ENCODE measurements around the gene KCNH4. TPM values are rescaled to one million over a fixed set of nuclear protein-coding genes. Genes with fewer than 3 reads are reported as not detected.
"Not testable (repeated sequence)": the region's sequence is repeated elsewhere in the genome, so short reads cannot be mapped to it uniquely, and the experiment has no call there.

The KCNH4 gene
- total RNA-seq, 2 donors from 2014 or later: 0.18 to 0.21 TPM

DNA sequence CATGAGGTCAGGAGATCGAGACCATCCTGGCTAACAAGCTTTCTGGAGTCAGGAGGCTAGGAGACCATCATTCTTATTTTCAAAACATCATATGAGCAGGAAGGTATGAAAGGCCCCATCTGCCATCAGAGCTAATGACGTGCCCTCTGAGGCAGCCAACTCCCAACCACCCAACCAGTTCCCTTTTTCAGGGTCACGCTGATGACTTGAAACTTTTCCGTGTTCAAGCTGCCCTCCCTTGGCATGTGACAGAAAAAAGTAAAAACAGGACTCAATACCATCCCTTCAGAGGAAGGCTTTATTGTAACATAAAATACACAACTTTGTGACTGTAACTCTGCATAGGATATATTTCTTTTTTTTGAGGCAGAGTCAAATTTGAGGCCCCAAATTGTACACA, 18.0 kb upstream of the KCNH4 start:
- intact Hi-C loops (cut with DNase I): no loop called here
- no peak for DNase-seq
- no peak for ATAC-seq

DNA sequence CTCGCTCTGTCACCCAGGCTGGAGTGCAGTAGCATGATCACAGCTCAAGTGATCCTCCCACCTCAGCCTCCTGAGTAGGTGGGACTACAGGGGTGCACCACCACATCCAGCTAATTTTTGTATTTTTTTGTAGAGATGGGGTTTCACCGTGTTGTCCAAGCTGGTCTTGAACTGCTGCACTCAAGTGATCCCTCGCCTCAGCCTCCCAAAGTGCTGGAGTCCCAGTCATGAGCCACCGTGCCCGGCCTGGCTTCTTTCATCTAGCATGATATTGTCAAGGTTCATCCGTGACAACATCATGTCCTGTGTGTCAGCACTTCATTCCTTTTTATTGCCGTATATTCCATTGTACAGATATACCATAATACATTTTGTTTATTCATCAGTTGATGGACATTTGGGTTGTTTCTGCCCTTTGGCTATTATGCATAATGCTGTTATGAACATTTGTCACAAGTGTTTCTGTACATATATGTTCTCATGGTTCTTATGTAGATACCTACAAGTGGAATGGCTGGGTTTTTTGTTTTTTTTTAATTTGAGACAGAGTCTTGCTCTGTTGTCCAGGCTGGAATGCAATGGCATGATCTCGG, 16.7 kb upstream of the KCNH4 start:
- intact Hi-C loops (cut with DNase I): no loop called here
- no peak for ATAC-seq

DNA sequence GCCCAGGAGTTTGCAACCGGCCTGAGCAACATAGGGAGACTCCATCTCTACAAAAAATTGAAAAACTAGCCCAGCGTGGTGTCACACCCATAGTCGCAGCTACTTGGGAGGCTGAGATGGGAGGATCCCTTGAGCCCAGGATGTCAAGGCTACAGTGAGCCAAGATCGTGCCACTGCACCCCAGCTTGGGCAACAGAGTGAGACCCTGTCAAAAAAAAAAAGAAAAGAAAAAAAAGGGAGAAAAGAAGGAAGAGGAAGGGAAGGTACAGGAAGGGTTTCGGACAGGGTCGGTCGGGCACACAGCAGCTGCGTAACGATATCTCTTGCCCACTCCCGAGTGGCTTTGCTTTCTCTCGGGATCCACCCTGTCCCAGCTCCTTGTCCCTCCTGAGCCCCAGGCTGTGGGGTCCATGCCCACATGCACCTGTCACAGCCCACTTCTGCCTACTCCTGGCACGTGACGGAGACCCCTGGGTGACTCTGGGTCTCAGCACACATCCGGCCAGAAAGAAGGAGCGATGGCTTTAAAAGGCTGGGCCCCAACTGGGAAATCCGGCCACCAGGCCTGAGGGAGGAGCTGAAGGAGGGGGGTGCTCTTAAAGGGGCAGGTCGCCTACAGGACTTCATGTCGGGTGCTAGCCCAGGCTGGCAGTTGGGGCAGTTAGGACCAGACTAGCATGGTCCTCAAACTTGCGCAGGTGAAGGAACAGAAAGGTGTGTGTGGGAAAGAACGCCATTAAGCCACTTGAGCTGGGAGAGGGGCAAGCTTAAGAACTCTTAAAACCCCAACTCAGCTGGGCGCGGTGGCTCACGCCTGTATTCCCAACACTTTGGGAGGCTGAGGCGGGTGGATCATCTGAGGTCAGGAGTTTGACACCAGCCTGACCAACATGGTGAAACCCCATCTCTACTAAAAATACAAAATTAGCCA, 13.3 kb upstream of the KCNH4 start, which contains the start of gene GHDC:
GHDC (minus strand) TSS at position 526 of the 931 bp plus-strand sequence. CDS start 913 bp downstream, outside the sequence.
- intact Hi-C loops (cut with DNase I): no loop called here

More for the DNA sequence above, 16.7 kb upstream of the KCNH4 start:
- no peak for DNase-seq

DNA sequence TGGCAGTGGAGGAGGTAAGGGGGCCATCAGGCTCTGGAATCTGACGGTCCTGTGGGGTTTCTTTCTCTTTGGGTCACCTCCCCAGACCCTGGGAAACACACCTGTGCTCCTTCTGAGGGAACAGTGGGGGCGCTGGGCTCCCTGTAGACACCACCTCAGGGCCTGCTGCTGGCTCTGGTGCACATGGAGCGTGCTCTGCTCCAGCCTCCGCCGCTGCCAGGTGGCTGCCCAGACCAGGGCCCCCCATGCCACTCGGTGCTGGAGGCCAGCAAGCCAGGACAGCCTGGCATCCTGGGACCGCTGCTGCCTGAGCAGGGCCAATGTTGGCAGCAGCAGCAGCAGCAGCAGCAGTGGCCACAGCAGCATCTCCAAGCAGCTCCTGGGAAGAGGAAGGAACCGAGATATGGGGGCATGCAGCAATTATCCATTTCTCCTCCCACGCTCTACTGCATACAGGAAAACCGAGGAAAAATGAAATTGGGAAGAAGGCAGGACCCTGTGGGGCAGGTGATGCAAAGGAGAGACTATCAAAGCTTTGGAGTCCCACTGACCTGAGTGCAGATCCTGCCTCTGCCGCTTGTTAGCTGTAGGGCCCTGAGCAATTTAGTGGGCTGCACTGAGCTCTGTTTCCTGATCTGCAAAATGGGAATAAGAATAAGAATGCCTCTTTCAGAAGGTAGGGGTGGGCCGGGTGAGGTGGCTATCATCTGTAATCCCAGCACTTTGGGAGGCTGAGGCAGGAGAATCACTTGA, 12.4 kb upstream of the KCNH4 start:
- no peak for ATAC-seq
- intact Hi-C loops (cut with DNase I): no loop called here

More for the DNA sequence above, 13.3 kb upstream of the KCNH4 start, which contains the start of gene GHDC:
- ATAC-seq (peak; percentile 95 to 97), DNase-seq (peak; percentile 87)

DNA sequence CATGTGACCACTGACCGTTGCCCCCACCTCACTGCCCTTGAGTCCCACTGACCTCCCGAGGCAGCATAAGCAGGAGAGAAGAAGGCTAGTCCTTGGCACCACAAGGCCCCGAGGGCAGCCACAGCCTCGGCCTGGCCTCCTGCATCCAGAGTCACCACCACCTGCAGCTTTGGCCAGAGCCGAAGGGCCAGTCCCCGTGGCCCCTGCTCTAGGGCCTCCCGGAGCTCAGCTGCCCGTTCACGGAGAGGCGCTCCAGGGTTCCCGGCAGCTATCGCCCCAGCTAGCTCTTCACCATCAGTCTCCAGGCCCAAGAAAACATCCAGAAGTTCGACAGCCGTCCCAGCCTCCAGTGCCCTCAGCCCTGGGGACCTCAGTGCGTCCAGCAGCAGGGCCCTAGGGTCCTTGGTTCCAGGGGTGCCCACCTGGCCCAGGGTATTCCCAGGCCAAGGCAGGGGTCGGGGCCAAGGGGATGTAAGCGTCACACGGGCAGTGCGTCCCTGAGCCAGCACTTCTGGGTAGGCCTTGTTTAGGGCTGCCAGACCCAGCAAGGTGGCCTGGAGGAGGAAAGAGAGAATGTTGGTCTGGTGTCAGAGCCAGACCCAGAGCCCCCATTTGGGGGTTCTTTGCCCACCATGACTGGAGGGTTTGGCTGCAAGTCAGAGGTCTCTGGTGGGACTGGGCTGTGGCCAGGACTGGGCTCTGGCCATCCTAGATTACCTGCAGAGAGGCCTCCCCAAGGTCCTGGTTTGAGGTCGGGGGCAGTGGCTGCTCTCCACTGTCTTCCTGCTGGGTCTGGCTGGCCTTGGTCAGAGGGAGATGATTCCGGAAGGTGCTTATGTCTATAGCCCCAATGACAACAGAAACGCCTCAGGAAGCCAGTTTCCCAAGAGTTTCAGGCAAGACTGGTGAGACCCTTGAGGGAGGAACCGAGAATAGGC, 11.5 kb upstream of the KCNH4 start:
- intact Hi-C loops (cut with DNase I): no loop called here
- ATAC-seq: no peak
- DNase-seq: no peak

More for the DNA sequence above, 12.4 kb upstream of the KCNH4 start:
- no peak for DNase-seq

DNA sequence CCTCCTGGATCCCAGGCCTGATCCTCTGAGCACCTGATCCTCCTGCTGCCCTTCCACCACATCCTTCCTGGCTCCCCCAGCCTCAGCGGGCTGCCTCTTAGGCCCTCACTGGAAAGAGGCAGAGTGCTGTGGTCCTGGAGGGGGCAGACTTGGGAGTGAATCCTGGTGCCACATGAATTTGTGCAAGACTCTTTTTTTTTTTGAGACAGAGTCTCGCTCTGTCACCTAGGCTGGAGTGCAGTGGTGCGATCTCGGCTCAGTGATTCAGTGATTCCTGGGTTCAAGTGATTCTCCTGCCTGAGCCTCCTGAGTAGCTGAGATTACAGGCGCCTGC, 10.3 kb upstream of the KCNH4 start:
- DNase-seq (no peak), ATAC-seq (no peak)
- intact Hi-C loops (cut with DNase I): no loop called here

DNA sequence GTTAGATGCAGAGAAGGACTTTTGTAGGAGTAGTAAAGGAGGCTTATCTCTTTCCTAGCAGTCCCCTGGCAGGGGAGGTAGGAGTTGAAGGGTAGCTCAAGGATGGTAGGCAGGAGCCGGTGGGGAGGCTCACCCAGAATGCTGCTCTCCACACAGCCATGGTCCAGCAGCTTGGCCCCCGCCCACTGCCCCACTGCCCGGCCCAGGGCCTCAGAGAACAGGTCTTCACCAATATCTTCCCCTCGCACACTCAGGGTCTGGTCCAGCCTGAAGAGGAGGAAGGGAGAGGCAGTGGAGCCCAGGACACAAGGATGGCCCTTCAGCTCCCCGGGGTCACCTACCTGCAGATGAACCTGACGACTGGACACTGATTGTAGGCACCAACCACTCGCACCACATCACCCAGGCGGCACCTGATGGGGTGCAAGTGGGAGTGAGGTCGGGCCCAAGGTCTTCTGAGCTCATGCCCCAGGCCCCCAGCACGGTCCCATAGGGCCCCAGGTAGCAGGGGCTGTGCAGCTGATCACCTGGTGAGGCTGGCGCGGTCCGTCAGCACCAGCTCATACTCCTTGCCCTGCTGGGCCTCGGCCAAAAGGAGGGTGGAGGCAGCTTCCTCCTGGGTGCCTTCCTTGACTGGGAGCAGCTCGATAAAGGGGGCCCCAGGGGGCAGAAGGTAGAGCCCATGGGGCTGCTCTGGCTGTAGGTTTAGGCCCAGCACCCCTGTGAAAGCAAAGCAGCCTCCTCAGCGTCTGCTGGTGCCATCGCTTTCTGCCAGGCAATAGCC, 9.7 kb upstream of the KCNH4 start:
- DNase-seq: no peak
- intact Hi-C loops (cut with DNase I): no loop called here
- no peak for ATAC-seq

DNA sequence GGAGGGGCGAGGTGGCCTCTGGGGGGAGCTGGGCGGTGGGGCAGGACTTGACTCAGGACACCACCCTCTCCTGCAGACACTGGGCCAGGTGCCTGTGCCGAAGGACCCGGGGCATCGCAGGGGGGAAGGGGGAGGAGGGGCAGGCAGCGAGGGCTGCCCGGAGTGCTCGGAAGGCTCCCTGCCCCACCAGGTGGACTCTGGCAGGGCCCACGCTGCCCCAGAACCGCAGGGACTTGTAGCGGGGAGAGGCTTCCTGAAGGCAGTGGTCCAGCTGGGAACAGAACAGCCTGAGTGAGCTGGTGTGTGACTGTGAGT, 8.7 kb upstream of the KCNH4 start:
- ATAC-seq: no peak
- intact Hi-C loops (cut with DNase I): no loop called here
- no peak for DNase-seq

DNA sequence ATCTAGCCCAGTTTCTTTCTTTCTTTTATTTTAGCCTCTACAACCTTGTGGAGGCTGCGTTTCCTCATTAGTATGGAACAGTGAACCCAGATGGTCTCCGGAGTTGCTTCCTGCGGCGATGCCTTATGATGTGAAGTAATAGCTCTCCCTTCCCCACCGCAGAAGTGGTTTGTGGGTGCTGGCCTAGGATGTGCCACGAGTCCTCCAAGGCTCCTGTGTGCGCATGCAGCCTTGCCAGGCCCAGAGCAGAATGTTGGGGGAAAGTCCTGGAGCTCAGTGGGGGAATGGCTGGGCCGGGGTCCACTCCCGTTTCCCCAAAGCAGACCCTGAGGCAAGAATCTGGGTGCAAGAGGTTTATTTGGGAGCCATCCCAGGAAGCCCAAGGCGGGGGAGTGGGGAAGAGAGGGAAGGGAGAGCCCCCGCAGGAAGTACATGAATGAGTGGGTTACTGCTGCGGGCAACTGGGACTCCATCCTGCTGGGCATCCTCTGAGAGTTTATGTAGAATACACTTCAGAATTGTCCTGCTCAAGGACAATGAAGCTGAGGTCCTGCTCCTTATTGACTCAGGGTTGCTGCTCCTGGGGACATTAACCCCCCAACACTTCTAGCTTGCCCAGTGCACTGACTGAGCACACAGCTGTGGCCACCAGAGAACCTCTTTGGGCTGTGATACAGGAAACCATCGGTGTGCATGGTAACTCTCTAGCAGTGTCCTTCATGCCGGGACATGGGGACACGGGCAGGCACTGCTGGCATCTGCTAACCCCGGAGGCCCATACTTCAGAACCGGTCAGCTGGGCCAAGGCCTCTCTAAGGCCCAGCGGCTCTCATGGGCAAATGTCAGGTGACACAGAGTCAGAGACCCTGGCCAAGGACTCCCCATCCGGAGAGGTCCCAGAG, 8.1 kb upstream of the KCNH4 start:
- DNase-seq (no peak), ATAC-seq (no peak)
- intact Hi-C loops (cut with DNase I): no loop called here

DNA sequence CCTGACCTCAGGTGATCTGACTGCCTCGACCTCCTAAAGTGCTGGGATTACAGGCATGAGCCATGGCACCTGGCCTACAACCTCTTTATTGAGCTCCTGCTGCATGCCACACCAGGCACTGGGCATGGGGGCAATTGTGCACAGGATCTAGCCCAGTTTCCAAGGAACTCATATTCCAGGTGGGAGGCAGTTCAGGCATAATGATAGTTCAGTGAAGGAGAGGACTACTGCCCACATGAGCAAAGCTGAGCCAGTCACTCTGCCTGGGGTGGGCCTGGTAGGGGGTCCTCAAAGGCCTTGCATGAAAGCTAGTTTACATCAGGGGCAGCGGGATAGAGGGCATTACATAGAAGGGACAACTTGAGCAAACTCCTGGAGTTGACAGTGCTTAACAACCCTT, 6.9 kb upstream of the KCNH4 start:
- no peak for ATAC-seq
- intact Hi-C loops (cut with DNase I): no loop called here
- DNase-seq: no peak

DNA sequence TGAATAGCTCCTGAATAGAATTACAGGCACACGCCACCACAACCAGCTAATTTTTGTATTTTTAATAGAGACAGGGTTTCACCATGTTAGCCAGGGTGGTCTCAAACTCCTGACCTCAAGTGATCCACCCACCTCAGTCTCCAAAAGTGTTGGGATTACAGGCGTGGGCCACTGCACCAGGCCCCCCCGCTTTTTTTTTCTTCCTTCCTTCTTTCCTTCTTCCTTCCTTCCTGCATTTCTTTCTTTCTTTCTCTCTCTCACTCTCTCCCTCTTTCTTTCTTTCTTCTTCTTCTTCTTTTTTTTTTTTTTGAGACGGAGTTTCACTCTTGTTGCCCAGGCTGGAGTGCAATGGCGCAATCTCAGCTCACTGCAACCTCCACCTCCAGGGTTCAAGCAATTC, 5.2 kb upstream of the KCNH4 start:
- DNase-seq; intact Hi-C loops (cut with DNase I); ATAC-seq: not testable (repeated sequence)

DNA sequence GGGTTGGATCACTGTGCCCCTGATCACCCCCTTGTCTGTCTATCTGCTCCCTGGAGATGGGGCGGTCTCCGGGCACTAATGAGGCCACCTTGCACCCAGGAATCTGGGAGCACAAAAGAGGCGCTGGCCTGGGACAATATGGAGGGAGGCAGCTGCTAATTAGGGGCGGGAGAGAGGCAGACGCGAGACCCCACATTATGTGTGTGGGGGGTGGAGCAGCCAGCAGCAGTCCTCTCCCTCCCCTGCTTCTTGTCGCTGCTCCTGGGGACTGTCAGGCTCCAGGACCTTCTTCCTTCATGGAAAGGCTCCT, 4.6 kb upstream of the KCNH4 start:
- intact Hi-C loops (cut with DNase I): no loop called here
- DNase-seq (no peak), ATAC-seq (no peak)

DNA sequence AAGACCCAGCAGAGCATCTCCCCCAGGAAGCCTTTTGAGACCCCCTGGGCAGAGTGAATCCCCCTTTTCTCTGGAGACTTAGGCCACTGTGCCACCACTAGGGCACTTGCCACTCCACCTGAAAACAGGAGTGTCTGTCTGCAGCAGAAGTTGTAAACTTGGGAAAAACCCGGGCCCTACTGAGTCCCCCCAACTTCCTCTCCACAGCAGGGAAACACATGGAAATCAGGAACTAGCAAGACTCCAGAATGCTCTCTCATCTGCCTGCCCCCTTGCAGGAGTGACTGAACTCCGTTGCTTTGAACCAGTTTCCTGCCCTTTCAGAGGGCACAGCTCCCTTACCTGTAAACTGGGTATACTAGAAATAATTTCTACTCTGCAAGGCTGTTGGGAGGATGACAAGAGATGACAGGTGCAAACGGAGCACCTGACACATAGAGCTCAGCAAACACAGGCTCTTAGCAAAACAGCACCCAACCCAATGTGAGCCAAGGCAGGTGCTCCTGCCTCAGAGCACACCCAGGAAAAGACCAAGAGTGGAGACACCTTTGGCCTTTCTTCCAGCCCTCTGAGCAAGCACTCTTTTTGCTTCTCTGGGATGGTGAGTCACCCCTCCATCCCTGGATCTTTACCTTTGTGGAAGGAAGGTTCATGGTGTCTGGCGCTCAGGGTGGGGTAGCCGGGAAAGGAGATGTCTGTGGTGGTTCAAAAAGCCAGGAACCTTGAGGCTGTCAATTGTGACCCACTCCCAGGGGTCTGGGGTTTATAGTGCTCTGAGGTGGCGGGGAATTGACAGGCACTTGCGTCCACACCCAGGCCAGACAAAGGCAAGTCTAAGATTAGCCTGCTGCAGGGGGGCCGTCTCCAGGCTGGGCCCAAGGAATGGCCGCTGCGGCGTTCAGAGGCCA, 4.0 kb upstream of the KCNH4 start, which contains the start of gene HCRT:
HCRT (minus strand) TSS at position 740 of the 908 bp plus-strand sequence; CDS start at position 653, 87 bp downstream.
- DNase-seq (no peak), ATAC-seq (no peak)
- intact Hi-C loops (cut with DNase I): loop anchor here in 1 of 2 donors (5.0 kb wide), 1 partner anchor 68 kb away; no protein-coding TSS in a partner anchor

DNA sequence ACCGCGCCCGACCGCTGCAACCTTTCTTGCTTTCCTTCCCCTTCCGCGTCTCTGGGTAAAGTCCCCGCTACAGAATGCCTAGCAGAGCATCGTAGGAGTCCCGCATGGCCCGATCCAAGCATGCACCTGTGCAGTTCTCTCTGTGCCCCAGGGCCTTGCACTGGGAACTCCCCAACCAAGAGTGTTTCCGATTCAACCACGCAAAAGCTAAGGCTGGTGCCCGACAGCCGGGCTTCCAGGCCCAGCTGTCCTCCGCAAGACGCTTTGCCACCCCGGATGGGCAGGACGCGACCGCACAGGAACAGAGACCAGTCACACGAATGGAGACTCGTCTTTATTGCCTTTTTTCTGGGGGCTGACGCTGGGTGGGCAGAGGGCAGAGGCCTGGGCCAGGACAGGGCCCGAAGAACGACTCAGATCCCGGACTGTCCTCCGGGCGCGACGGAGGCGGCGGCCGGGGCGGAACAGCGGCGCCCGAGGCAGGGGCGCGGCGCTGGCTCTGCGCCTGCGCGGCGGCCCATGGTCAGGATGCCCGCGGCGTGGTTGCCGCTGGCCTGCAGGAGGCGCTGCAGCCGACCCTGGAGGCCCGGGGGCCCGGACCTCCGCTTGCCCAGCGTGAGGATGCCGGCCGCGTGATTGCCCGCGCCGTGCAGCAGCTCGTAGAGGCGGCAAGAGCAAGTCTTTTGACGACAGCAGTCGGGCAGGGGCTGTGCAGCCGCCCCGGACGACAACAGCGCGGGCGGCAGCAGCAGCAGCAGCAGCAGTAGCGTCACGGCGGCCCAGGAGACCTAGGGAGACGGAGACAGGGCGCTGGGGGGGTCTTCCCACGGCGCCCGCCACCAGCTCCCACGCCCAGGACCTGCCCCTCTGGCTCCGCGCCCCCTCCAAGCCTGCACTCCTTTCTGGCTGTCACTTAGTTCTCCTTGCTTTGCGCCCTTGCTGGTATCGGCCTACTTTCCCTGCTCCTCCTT, 3.1 kb upstream of the KCNH4 start:
- peak; percentile 86 to 89 for ATAC-seq
- DNase-seq: peak; percentile 82
- intact Hi-C loops (cut with DNase I): loop anchor here in 1 of 2 donors (5.0 kb wide), 1 partner anchor 67 kb away; no protein-coding TSS in a partner anchor
